NCI-H774 (cell line): ENCODE data around the gene MORN1.

Source experiments
- DNase-seq: peaks from one replicate; lab custom pipeline; 2025; lab: John Stamatoyannopoulos, UW

MORN1 gene

GRCh38 chr1:2404890-2405511 is 13.6 kb upstream of the MORN1 start:
- DNase-seq: no peak

GRCh38 chr1:2404142-2404889 is 13.0 kb upstream of the MORN1 start:
- DNase-seq: no peak

- no peak for DNase-seq
Measured at GRCh38 chr1:2403273-2403672, 11.9 kb upstream of the MORN1 start.

GRCh38 chr1:2402420-2402819 is 11.1 kb upstream of the MORN1 start:
- no peak for DNase-seq

GRCh38 chr1:2400950-2401649 is 9.7 kb upstream of the MORN1 start:
- DNase-seq: no peak

GRCh38 chr1:2400576-2400909 is 9.2 kb upstream of the MORN1 start:
- no peak for DNase-seq

GRCh38 chr1:2399890-2400575 is 8.7 kb upstream of the MORN1 start:
- DNase-seq: no peak

GRCh38 chr1:2398871-2399270 is 7.5 kb upstream of the MORN1 start:
- DNase-seq: no peak

- no peak for DNase-seq
Measured at GRCh38 chr1:2397007-2397679, 5.8 kb upstream of the MORN1 start.

- no peak for DNase-seq
Measured at GRCh38 chr1:2396476-2396875, 5.1 kb upstream of the MORN1 start.

- no peak for DNase-seq
Measured at GRCh38 chr1:2396059-2396458, 4.7 kb upstream of the MORN1 start.

GRCh38 chr1:2395245-2395644 is 3.9 kb upstream of the MORN1 start:
- no peak for DNase-seq

- DNase-seq: no peak
Measured at GRCh38 chr1:2394761-2395160, 3.4 kb upstream of the MORN1 start.

- DNase-seq: no peak
Measured at GRCh38 chr1:2394220-2394619, 2.9 kb upstream of the MORN1 start.

- no peak for DNase-seq
Measured at GRCh38 chr1:2393471-2393877, 2.1 kb upstream of the MORN1 start.

GRCh38 chr1:2392686-2393085 is 1.3 kb upstream of the MORN1 start:
- no peak for DNase-seq

- DNase-seq: no peak
Measured at GRCh38 chr1:2391931-2392509, 666 bp upstream of the MORN1 start.

GRCh38 chr1:2389644-2390043 is 1.7 kb downstream of the MORN1 start:
- no peak for DNase-seq

- no peak for DNase-seq
Measured at GRCh38 chr1:2388004-2388913, 3.1 kb downstream of the MORN1 start.
